GM20000 (cell line): ENCODE measurements around the gene RBFOX1.

Source experiments
- DNase-seq: peaks from one replicate; pipeline ENCODE4 v3.0.0; 2012; ENCODE audit warnings: low spot score
- TF ChIP-seq, protein P1 (sequence below): IDR thresholded peaks from 2 replicates; pipeline ENCODE4 v1.5.1; 2012; ENCODE audit warnings: mild to moderate bottlenecking, control low read depth; ENCODE audit errors: extremely low read depth, missing control alignments

RBFOX1 gene

DNA sequence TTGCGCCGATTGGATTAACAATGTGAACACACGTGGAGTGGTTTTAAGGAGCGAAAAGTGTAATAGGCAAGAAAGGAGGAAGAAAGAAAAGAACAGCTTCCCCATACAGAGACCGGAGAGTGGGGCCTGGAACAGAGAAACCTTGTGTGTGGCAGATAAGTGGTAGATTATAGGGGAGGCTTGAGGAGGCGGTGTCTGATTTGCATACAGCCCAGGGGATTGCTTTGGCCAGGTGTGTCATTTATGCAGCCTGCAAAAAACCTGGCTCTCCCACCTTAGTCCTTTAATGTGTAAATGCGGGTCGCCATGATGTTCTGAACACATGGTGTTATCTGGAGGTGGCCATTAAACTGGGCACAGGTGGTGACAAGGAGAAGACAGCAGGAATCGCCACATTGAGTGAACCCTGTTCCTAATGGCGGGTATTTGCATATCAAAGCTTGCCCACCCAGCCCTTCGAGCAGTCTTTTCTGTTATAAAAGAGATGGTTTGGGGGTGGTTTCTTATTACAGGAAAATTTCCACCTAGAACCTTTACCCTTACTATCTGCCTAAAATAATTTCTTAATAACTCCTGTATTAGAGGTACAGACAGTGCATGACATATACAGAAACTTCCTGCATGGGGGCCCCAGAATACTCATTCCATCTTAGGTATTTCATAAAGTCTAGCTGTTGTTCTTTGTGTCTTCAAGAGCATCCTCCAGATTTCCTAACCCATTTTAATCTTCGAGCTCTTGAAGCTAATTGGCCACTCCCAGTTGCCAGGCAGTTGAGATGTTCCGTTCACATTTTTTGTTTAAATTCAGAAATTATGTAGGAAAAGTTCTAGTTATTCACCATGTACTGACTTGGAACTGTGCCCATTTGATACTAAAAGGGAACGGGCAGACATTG lies 292.5 kb downstream of the RBFOX1 start:
- TF ChIP-seq, protein P1, sequence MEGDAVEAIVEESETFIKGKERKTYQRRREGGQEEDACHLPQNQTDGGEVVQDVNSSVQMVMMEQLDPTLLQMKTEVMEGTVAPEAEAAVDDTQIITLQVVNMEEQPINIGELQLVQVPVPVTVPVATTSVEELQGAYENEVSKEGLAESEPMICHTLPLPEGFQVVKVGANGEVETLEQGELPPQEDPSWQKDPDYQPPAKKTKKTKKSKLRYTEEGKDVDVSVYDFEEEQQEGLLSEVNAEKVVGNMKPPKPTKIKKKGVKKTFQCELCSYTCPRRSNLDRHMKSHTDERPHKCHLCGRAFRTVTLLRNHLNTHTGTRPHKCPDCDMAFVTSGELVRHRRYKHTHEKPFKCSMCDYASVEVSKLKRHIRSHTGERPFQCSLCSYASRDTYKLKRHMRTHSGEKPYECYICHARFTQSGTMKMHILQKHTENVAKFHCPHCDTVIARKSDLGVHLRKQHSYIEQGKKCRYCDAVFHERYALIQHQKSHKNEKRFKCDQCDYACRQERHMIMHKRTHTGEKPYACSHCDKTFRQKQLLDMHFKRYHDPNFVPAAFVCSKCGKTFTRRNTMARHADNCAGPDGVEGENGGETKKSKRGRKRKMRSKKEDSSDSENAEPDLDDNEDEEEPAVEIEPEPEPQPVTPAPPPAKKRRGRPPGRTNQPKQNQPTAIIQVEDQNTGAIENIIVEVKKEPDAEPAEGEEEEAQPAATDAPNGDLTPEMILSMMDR = no peak
- no peak for DNase-seq

DNA sequence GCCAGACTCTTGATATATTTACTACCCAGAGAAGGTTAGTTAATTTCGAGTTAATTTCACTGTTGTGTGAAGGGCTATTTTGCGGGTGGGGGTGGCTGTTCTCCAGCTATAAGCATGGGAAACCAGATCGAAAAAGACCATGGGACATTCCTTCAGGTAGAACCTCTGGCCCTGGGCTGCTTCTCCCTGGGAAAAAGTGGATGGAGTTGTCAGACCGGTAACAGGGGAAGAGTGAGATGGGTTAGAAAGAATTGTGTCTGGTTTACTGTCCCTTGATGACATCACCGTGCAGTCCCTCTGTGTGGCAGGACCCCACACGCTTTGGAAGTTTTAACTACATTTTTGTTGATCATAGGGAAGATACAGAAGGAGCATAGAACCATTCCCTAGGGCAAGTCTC lies 296.3 kb downstream of the RBFOX1 start:
- DNase-seq = no peak
- TF ChIP-seq, protein P1 = no peak

DNA sequence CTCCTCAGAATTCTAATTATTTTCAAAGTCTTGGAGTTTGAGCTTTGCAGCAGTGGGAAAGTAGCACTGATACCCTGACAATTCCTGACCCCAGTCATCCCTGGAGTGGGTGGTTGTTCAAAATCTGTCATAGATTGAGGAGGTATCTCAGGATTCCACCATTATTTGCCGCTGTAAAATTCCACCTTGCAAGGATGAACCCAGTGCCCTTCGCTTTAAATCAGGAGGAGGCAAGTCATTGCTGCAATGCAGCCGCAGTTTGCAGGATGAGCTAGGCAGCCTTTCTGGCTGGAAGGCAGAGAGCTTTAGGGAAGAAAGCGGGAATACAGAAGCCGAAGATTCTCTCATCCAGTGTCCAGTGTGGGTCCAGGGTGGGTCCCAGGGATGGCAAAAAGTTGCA lies 296.9 kb downstream of the RBFOX1 start:
- TF ChIP-seq, protein P1 = no peak

DNA sequence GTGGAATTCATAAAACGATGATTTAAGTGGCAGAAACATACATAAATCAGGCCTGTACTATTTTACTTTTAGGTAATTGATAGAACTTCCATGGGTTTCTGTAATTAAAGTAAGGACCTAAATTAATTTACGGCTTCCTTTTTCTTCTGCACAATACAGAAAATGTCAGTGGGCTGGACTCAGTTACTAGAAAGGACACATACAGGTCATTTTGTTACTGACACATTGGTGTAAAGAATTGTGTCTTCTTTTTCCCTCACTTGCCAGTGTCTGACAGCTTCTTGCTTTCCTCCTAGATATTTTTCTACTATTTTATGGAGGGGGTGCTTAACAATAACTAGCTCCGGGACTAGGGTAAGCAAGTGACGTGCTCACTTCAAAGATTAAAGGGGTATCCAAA lies 304.8 kb downstream of the RBFOX1 start:
- TF ChIP-seq, protein P1 = no peak
- no peak for DNase-seq

More for the DNA sequence above, 296.9 kb downstream of the RBFOX1 start:
- DNase-seq = no peak

DNA sequence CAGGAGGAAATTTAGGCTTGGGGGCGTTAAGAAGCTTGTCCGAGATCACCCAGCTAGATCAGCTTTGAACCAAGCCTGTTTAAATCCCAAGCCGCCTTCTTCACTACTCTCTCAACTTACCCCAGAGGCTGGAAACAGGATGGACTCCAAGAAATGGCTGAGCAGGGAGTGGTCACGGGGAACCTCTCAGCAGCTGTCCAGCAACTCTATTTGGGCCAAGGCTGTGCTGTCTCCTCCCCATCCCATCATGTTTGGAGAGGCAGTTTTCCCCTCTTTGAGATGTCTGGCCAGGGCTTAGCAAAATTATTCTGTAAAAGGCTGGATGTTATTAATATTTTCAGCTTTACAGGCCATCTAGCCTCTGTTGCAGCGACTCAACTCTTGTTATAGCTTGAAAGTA lies 305.7 kb downstream of the RBFOX1 start:
- TF ChIP-seq, protein P1 = no peak
- DNase-seq = no peak

DNA sequence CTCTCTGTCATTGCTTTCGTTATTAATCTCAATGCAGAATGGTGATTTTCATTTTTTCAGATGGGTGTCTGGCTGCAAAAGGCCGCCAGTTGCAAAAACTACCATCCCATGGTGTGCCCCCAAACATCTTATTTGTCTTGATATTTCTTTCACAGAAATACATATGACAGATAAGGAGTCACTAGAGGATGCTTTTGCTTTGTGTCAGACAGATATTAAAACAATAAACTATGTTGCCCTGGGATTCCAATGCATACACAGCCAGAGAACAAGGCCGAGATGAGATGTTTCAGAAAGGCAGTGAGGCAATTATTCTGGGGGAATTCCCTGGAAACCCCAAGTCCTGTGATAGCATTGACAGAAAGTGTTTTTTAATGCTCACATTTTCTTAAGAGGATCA lies 307.7 kb downstream of the RBFOX1 start:
- no peak for DNase-seq
- TF ChIP-seq, protein P1 = no peak

DNA sequence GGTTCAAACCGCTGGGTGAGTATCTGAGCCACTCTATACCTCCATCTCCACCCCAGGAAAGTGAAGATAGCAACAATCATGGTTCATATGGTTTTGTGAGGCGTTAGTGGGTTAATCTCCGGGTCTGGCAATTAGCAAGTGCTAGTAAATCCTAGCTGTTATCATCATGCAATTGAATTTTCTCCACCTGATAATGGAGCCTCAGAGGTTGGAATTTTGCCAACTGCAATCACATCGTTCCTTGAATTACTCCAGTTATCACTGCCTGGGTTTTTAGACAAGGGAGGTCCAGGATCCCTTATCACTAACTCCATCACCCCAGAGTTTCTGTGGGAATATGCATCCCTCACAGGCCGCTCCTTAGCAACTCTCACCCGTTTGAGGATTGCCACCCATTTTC lies 311.5 kb downstream of the RBFOX1 start:
- no peak for DNase-seq
- TF ChIP-seq, protein P1 = no peak
